H1 (cell line): Measurements from ENCODE around the gene AMH. TPM values are rescaled to one million over a fixed set of nuclear protein-coding genes. Genes with fewer than 3 reads are reported as not detected.
A peak's percentile ranks its signal among the peaks of the same experiment; 100 is the strongest.

ENCODE experiments used
- CTCF ChIA-PET: fragments of 300-600 bp; sonication (Branson Sonifier 250); formaldehyde crosslinking; loops from one replicate; lab custom pipeline; 2021; ENCODE audit not compliant: partially characterized antibody; lab: Charles Lee
- POLR2A ChIA-PET: fragments of 300-600 bp; sonication (Branson Sonifier 250); formaldehyde crosslinking; loops from one replicate; lab custom pipeline; 2021; ENCODE audit warnings: inconsistent platforms; ENCODE audit not compliant: partially characterized antibody; lab: Charles Lee
- DNase-seq, 2 experiments: peaks; one replicate each; pipeline versions ENCODE4 v3.0.0 to v3.0.0-alpha.2; 2010 to 2022; ENCODE audit warnings: low spot score in 2 of 2, low read depth in 1 of 2, mixed read lengths in 1 of 2
- FAIRE-seq: peaks from 2 replicates; lab custom pipeline; 2011; peaks lifted over from hg19 to GRCh38; lab: Jason Lieb, UNC
- H2AFZ ChIP-seq: 2 replicates; pipeline ENCODE4 v1.8.1; 2012; ENCODE audit warnings: low read length, inconsistent platforms
- H2AK5ac ChIP-seq: 2 replicates; pipeline ENCODE4 v1.6.1; 2013; ENCODE audit warnings: low read depth, low read length
- H2BK120ac ChIP-seq: replicated peaks from 2 replicates; pipeline ENCODE3; 2013; ENCODE audit warnings: low read depth, low read length, inconsistent platforms
- H2BK12ac ChIP-seq: 2 replicates; pipeline ENCODE4 v1.6.1; 2013; ENCODE audit warnings: low read depth, low read length
- H2BK15ac ChIP-seq: 2 replicates; pipeline ENCODE4 v1.6.1; 2013; ENCODE audit warnings: low read length
- H2BK20ac ChIP-seq: 2 replicates; pipeline ENCODE4 v1.6.1; 2013; ENCODE audit warnings: low read length
- H2BK5ac ChIP-seq: 2 replicates; pipeline ENCODE4 v1.6.1; 2013; ENCODE audit warnings: low read depth, low read length
- H3K14ac ChIP-seq: 2 replicates; pipeline ENCODE4 v1.6.1; 2013; ENCODE audit warnings: inconsistent platforms; ENCODE audit not compliant: insufficient read length
- H3K18ac ChIP-seq: 2 replicates; pipeline ENCODE4 v1.6.1; 2013; ENCODE audit warnings: low read length; ENCODE audit errors: extremely low read depth
- H3K23ac ChIP-seq: 2 replicates; pipeline ENCODE4 v1.6.1; 2013; ENCODE audit warnings: inconsistent platforms; ENCODE audit not compliant: insufficient read length
- H3K23me2 ChIP-seq: 2 replicates; pipeline ENCODE4 v1.6.1; 2013; ENCODE audit warnings: low read depth, low read length
- H3K27ac ChIP-seq: 2 replicates; pipeline ENCODE4 v1.6.1; 2011; ENCODE audit warnings: low read depth, low read length, inconsistent platforms
- H3K27me3 ChIP-seq, 4 experiments: replicated peaks in 1 of 4; 1 replicate in 1 of 4; 2 replicates in 3 of 4; pipeline versions ENCODE4 v1.6.1 to v1.8.1; 2011 to 2013; ENCODE audit warnings: low read length in 3 of 4, mild to moderate bottlenecking in 3 of 4, inconsistent platforms in 2 of 4, mixed read lengths in 2 of 4, moderate library complexity in 1 of 4; ENCODE audit not compliant: control insufficient read depth in 3 of 4, insufficient read depth in 3 of 4; ENCODE audit errors: extremely low read depth in 1 of 4
- H3K36me3 ChIP-seq, 4 experiments: 2 replicates each; pipeline versions ENCODE4 v1.6.1 to v1.8.1; 2011 to 2013; ENCODE audit warnings: mild to moderate bottlenecking in 4 of 4, low read length in 3 of 4, moderate library complexity in 2 of 4, control low read depth in 1 of 4, inconsistent platforms in 1 of 4; ENCODE audit not compliant: insufficient read depth in 4 of 4, control insufficient read depth in 2 of 4
- H3K4ac ChIP-seq: replicated peaks from 2 replicates; pipeline ENCODE3; 2013; ENCODE audit warnings: low read length, low read depth, mixed read lengths, inconsistent platforms; ENCODE audit not compliant: insufficient read length
- H3K4me1 ChIP-seq, 4 experiments: replicated peaks in 1 of 4; 1 replicate in 1 of 4; 2 replicates in 3 of 4; pipeline versions ENCODE4 v1.6.1 to v1.8.1; 2011 to 2013; ENCODE audit warnings: low read length in 3 of 4, inconsistent platforms in 2 of 4, mixed read lengths in 1 of 4; ENCODE audit not compliant: insufficient read depth in 4 of 4, control insufficient read depth in 3 of 4
- H3K4me2 ChIP-seq, 2 experiments: 2 replicates each; pipeline versions ENCODE4 v1.6.1 to v1.8.1; 2011 to 2013; ENCODE audit warnings: low read depth in 2 of 2, low read length in 2 of 2, control low read depth in 1 of 2, inconsistent platforms in 1 of 2, mild to moderate bottlenecking in 1 of 2; ENCODE audit not compliant: insufficient read depth in 1 of 2
- H3K4me3 ChIP-seq, 4 experiments: fragments of 200-600, 300-600 bp in 1 of 4; sonication (generic), shearing (Covaris generic), sonication (Bioruptor Twin) in 1 of 4; 2 replicates each; pipeline versions ENCODE4 v1.5.1 to v1.8.1; 2011 to 2016; ENCODE audit warnings: low read length in 4 of 4, low read depth in 3 of 4, control low read depth in 2 of 4, inconsistent platforms in 2 of 4, mild to moderate bottlenecking in 2 of 4, mixed read lengths in 1 of 4, moderate library complexity in 1 of 4; ENCODE audit not compliant: insufficient read depth in 2 of 4; ENCODE audit errors: extremely low read depth in 1 of 4
- H3K56ac ChIP-seq: replicated peaks from 2 replicates; pipeline ENCODE3; 2013; ENCODE audit warnings: low read depth, mild to moderate bottlenecking, mixed read lengths, low read length, inconsistent platforms; ENCODE audit not compliant: insufficient read length
- H3K79me1 ChIP-seq: 2 replicates; pipeline ENCODE4 v1.6.1; 2013; ENCODE audit warnings: low read depth, low read length, control low read depth
- H3K79me2 ChIP-seq, 2 experiments: 2 replicates each; pipeline versions ENCODE4 v1.6.1 to v1.8.1; 2012 to 2013; ENCODE audit warnings: low read length in 2 of 2, mild to moderate bottlenecking in 2 of 2, inconsistent platforms in 1 of 2; ENCODE audit not compliant: insufficient read depth in 2 of 2, control insufficient read depth in 1 of 2
- H3K9ac ChIP-seq, 4 experiments: replicated peaks in 1 of 4; 1 replicate in 1 of 4; 2 replicates in 3 of 4; pipeline versions ENCODE4 v1.6.1 to v1.8.1; 2011 to 2013; ENCODE audit warnings: low read depth in 3 of 4, low read length in 3 of 4, control low read depth in 2 of 4, mild to moderate bottlenecking in 2 of 4, moderate library complexity in 2 of 4, inconsistent platforms in 1 of 4; ENCODE audit errors: extremely low read depth in 1 of 4
- H3K9me3 ChIP-seq, 2 experiments: 2 replicates each; pipeline versions ENCODE4 v1.6.1 to v1.8.1; 2012 to 2013; ENCODE audit warnings: mild to moderate bottlenecking in 2 of 2, moderate library complexity in 2 of 2, control low read depth in 1 of 2, inconsistent platforms in 1 of 2, low read depth in 1 of 2, low read length in 1 of 2, mixed read lengths in 1 of 2; ENCODE audit not compliant: insufficient read depth in 2 of 2
- H4K20me1 ChIP-seq, 2 experiments: replicated peaks in 1 of 2; 2 replicates each; pipeline versions ENCODE3 to v1.8.1; 2011 to 2013; ENCODE audit warnings: inconsistent platforms in 2 of 2, low read length in 2 of 2, mild to moderate bottlenecking in 1 of 2; ENCODE audit not compliant: insufficient read depth in 2 of 2, control insufficient read depth in 1 of 2
- H4K5ac ChIP-seq: 2 replicates; pipeline ENCODE4 v1.6.1; 2013; ENCODE audit warnings: low read length, low read depth, mixed read lengths, inconsistent platforms; ENCODE audit not compliant: insufficient read length
- H4K8ac ChIP-seq: 2 replicates; pipeline ENCODE4 v1.8.0; 2013; ENCODE audit warnings: mild to moderate bottlenecking, moderate library complexity, low read length, inconsistent platforms; ENCODE audit not compliant: insufficient read depth; ENCODE audit errors: extremely low read depth
- H4K91ac ChIP-seq: replicated peaks from 2 replicates; pipeline ENCODE3; 2013; ENCODE audit warnings: low read length, mixed read lengths, inconsistent platforms; ENCODE audit not compliant: insufficient read length
- ATF3 ChIP-seq: IDR thresholded peaks from 2 replicates; pipeline ENCODE4 v1.6.1; 2011; ENCODE audit warnings: low read depth, mild to moderate bottlenecking, low read length; ENCODE audit not compliant: insufficient read depth
- CBX5 ChIP-seq: fragments of 300-800, 300-1000 bp; sonication (generic); IDR thresholded peaks from 2 replicates; pipeline ENCODE4 v1.7.1; 2016; ENCODE audit warnings: antibody characterized with exemption, low read length, low read depth
- EGR1 ChIP-seq: IDR thresholded peaks from 2 replicates; pipeline ENCODE4 v1.6.1; 2011; ENCODE audit warnings: low read depth, low read length, borderline replicate concordance
- NRF1 ChIP-seq: IDR thresholded peaks from 2 replicates; pipeline ENCODE4 v1.6.1; 2011; ENCODE audit warnings: mild to moderate bottlenecking, low read depth, low read length, improper control_type of control experiment
- POLR2A ChIP-seq, 2 experiments: IDR thresholded peaks; 1 replicate in 1 of 2; 2 replicates in 1 of 2; pipeline ENCODE4 v1.6.1; 2011; ENCODE audit warnings: low read depth in 2 of 2, low read length in 2 of 2, mild to moderate bottlenecking in 2 of 2; ENCODE audit errors: control extremely low read depth in 1 of 2
- RAD21 ChIP-seq, 2 experiments: IDR thresholded peaks in 1 of 2; conservative IDR thresholded peaks in 1 of 2; 2 replicates each; pipeline ENCODE4 v1.6.1; 2011; ENCODE audit warnings: low read depth in 2 of 2, low read length in 2 of 2, improper control_type of control experiment in 1 of 2, inconsistent platforms in 1 of 2, mild to moderate bottlenecking in 1 of 2, moderate library complexity in 1 of 2
- RBBP5 ChIP-seq: IDR thresholded peaks from 2 replicates; pipeline ENCODE4 v1.7.1; 2012; ENCODE audit warnings: low read depth, mild to moderate bottlenecking, inconsistent platforms, low read length, moderate library complexity, borderline replicate concordance
- SP2 ChIP-seq: IDR thresholded peaks from 2 replicates; pipeline ENCODE4 v1.6.1; 2012; ENCODE audit warnings: mild to moderate bottlenecking, low read length, inconsistent platforms
- SP4 ChIP-seq: IDR thresholded peaks from 2 replicates; pipeline ENCODE4 v1.6.1; 2012; ENCODE audit warnings: low read length, inconsistent platforms
- WGBS, 2 experiments: shearing (Covaris generic) in 1 of 2; methylation state at CpG; one replicate each; pipeline versions ENCODE4 v1.1.6 to v1.1.7; 2013 to 2015; ENCODE audit warnings: low lambda C conversion rate in 2 of 2, mixed read lengths in 2 of 2, inconsistent platforms in 1 of 2, low coverage in 1 of 2, missing lambda C conversion rate in 1 of 2; ENCODE audit not compliant: insufficient replicate concordance in 2 of 2, insufficient coverage in 1 of 2, insufficient read length in 1 of 2; ENCODE audit errors: extremely low coverage in 1 of 2, missing lambda C conversion rate in 1 of 2; 5-methylcytosine and 5-hydroxymethylcytosine counted together
- polyA plus RNA-seq, 7 experiments: library from polyadenylated mRNA; depleted of rRNA in 3 of 7; stranded (reverse) in 5 of 7; unstranded in 2 of 7; fragments of >200 nt in 5 of 7; fragments of 200-250 nt in 2 of 7; gene quantifications; 1 replicate in 5 of 7; 2 replicates in 1 of 7; 4 replicates in 1 of 7; pipeline versions ENCODE4 v1.2.1 to v1.2.3, GENCODE V29; 2011 to 2013; ENCODE audit warnings: missing spikeins in 2 of 7, mixed read lengths in 2 of 7
- total RNA-seq: library from RNA; stranded (reverse); fragmentation: NEBNext Ultra II Directional; extraction: Animal tissue kit (Norgen Biotek cat#: 25700); gene quantifications from 2 replicates; pipeline ENCODE4 v1.2.1, GENCODE V29; 2021

AMH gene
- total and polyA plus RNA-seq, 2 of the 8 experiments (the other 6 are each of a cell fraction or from before 2014, with no cell fraction given) = 10.5 to 15.4 TPM

GRCh38 chr19:2229103-2230032 lies 19.8 kb upstream of the AMH start:
- Histone ChIP-seq H3K23me2 (no peaks in the 10 kb centered on the region), H3K18ac (no peak overlapping the region), H3K4ac (no peak overlapping the region), H2BK15ac (no peak overlapping the region), H2BK12ac (no peak overlapping the region), H3K4me3 (no peak overlapping the region), H3K79me1 (no peaks in the 10 kb centered on the region; the same call in 1 of the 2 replicates), H2BK120ac (no peak overlapping the region), H3K27me3 (no peaks in the 10 kb centered on the region), H2AK5ac (no peak overlapping the region), H3K23ac (no peak overlapping the region), H3K27ac (no peak overlapping the region), H4K5ac (no peak overlapping the region), H3K9me3 (no peaks in the 10 kb centered on the region), H4K8ac (peak overlapping the region; percentile 80), H2AFZ (no peak overlapping the region), H3K36me3 (peaks cover 0 to 57% (median 25%) of the 10 kb centered on the region in 4 experiments), H2BK5ac (peak overlapping the region; percentile 16; the same call in 1 of the 2 replicates), H3K4me1 (no peaks in the 10 kb centered on the region), H3K9ac (no peak overlapping the region), H3K14ac (no peak overlapping the region), H3K79me2 (peaks cover 0 to 3% of the 10 kb centered on the region in 2 experiments; a peak in 1 of 4 replicates), H3K56ac (no peak overlapping the region), H2BK20ac (no peak overlapping the region), H4K91ac (no peak overlapping the region), H4K20me1 (peaks cover 0 to 18% of the 10 kb centered on the region in 2 experiments), H3K4me2 (no peak overlapping the region)
- no peak for DNase-seq
- FAIRE-seq = no peak
- ChIA-PET CTCF (interaction anchor here (0.5 to 4.4 kb wide), 14 partner anchors 10 to 299 kb away, joined by 3 to 19 read pairs (median 4); no protein-coding TSS in a partner anchor), POLR2A (interaction anchor here (0.6 to 6.3 kb wide), 11 partner anchors 8 to 194 kb away, joined by 3 to 61 read pairs (median 6); partner anchors contain the start of gene AMH)
- no peak for TF ChIP-seq EGR1
- TF ChIP-seq POLR2A (IDR thresholded peaks at IDR 0.05; ENCODE audit: control extremely low read depth in 1 of 2, low read depth in 2 of 2, low read length in 2 of 2) = peak in 1 of 2 experiments; percentile 13; a peak in 1 of 3 replicates
- TF ChIP-seq RAD21 (IDR thresholded peaks at IDR 0.05 in 1 of 2, conservative IDR thresholded peaks at IDR 0.05 in 1 of 2; ENCODE audit: low read depth in 2 of 2, low read length in 2 of 2) = no peak
- no peak for TF ChIP-seq SP2
- no peak for TF ChIP-seq NRF1
- TF ChIP-seq ATF3 = no peak
- no peak for TF ChIP-seq CBX5
- TF ChIP-seq RBBP5 = no peak
- no peak for TF ChIP-seq SP4
- WGBS, 2 experiments = 95% methylated on average over 44 of the region's 45 CpGs; no CpG with 5 or more reads in 1 of the 2 experiments
